Measurements from ENCODE around the gene SCGB3A1. TPM values are rescaled to one million over a fixed set of nuclear protein-coding genes. Genes with fewer than 3 reads are reported as not detected.

SCGB3A1 gene
- total RNA-seq, 1 donor from 2014 or later: not detected

DNA sequence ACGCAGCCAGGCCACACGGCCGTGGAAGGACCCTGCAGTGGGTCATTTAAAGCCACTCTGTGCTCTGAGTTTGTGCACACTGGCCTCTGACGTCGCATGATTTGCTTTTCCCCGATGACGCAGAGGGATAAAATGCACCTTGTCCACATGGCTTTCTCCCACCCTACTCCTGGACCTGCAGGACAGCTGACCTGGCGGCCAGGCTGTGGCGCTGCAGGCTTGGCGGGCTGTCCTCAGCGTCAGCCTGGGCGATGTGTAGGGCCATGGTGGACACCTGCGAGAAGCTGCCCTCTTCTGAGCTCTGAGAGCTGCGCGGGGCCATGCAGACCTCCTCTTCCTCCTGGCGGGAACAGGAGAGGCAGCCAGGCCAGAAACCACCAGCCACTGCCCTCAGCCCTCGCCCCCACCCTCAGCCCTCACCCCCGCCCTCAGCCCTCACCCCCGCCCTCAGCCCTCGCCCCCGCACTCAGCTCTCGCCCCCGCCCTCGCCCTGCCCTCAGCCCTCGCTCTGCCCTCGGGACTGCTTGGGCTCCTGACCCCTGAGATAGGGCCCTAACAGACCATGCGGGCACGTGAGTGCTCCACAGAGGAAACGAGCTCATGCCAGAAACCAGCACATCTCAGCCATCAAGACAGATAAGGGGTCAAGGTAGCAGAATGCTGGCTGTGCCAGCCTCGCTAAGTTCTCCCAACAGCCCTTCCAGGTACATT lies 20.0 kb upstream of the SCGB3A1 start:
- no peak for DNase-seq (ENCODE audit: low spot score, unreplicated experiment)
- H3K27ac Mint-ChIP-seq: no peak overlapping the region

DNA sequence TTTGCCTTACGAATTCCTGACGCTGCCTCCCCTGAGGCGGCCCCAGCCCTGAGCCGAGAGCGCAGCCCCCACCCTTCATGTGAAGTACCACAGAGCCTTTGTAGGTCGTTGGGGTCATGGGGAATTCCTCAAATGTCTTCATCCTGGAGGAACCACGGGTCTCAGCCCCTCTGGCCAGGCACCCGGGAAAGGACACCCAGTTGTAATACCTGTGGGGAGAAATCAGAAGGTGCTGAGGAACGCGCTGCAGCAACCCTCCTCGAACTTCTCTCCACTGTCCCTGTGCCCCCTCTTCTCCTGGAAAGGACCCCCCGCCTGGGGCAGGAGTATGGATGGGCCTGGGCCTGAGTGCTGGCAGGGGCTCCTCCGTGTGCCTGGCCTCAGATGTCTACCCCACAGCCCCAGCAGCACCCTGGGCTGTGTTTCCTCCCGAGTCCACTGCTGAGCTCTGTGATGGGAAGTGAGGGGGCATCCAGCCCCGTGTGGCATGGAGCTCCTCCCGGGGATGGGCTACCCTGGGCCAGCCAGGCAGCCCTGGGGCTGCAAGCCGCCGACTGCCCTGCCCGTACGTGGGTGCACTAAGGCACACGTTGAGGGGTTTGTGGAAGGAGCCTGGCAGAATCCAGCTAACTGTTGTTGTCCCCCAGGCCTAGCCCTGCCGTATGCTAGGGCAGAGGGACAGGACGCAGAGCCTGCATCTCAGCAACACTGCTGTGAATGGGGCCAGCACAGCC lies 18.7 kb upstream of the SCGB3A1 start:
- no peak overlapping the region for H3K27ac Mint-ChIP-seq

More for the DNA sequence above, 20.0 kb upstream of the SCGB3A1 start:
- peaks cover 5% of the 10 kb centered on the region for H3K4me1 Mint-ChIP-seq (ENCODE audit: low read depth)
- peaks cover 10% of the 10 kb centered on the region for H3K27me3 Mint-ChIP-seq
- H3K4me3 Mint-ChIP-seq (ENCODE audit: low read depth): no peak overlapping the region
- TF ChIP-seq, protein P1, sequence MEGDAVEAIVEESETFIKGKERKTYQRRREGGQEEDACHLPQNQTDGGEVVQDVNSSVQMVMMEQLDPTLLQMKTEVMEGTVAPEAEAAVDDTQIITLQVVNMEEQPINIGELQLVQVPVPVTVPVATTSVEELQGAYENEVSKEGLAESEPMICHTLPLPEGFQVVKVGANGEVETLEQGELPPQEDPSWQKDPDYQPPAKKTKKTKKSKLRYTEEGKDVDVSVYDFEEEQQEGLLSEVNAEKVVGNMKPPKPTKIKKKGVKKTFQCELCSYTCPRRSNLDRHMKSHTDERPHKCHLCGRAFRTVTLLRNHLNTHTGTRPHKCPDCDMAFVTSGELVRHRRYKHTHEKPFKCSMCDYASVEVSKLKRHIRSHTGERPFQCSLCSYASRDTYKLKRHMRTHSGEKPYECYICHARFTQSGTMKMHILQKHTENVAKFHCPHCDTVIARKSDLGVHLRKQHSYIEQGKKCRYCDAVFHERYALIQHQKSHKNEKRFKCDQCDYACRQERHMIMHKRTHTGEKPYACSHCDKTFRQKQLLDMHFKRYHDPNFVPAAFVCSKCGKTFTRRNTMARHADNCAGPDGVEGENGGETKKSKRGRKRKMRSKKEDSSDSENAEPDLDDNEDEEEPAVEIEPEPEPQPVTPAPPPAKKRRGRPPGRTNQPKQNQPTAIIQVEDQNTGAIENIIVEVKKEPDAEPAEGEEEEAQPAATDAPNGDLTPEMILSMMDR (IDR thresholded peaks at IDR 0.05; ENCODE audit: unreplicated experiment): no peak
- H3K36me3 Mint-ChIP-seq (ENCODE audit: insufficient read depth): no peaks in the 10 kb centered on the region
- no peaks in the 10 kb centered on the region for H3K9me3 Mint-ChIP-seq (ENCODE audit: low read depth)

DNA sequence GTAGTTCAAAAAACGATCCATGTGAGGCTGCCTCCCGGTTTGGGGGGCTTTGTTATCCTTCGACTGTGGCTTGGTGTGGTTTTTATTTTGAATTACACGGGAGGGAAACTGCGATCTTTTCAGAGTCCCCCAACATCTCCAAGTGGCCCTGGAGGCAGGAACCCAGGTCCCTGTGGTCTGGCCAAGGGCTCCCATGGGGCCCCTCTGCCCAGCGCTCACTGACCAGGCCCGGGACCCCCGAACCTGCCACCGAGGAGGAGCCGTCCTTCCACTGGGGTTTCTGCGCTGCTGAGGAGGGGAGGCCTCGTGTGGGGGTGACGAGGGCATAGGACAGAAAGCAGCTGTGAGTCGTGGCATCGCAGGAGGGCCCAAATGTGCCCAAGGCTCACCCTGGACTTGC lies 18.1 kb upstream of the SCGB3A1 start:
- TF ChIP-seq, protein P1 (IDR thresholded peaks at IDR 0.05; ENCODE audit: unreplicated experiment): no peak
- H3K27ac Mint-ChIP-seq: no peak overlapping the region
- peaks cover 16% of the 10 kb centered on the region for H3K27me3 Mint-ChIP-seq
- no peak overlapping the region for H3K4me3 Mint-ChIP-seq (ENCODE audit: low read depth)
- H3K4me1 Mint-ChIP-seq (ENCODE audit: low read depth): peaks cover 5% of the 10 kb centered on the region
- no peaks in the 10 kb centered on the region for H3K9me3 Mint-ChIP-seq (ENCODE audit: low read depth)
- no peaks in the 10 kb centered on the region for H3K36me3 Mint-ChIP-seq (ENCODE audit: insufficient read depth)
- no peak for DNase-seq (ENCODE audit: low spot score, unreplicated experiment)

More for the DNA sequence above, 18.7 kb upstream of the SCGB3A1 start:
- no peak for DNase-seq (ENCODE audit: low spot score, unreplicated experiment)
- Mint-ChIP-seq H3K4me3 (ENCODE audit: low read depth) (no peak overlapping the region), H3K27me3 (peaks cover 16% of the 10 kb centered on the region), H3K36me3 (ENCODE audit: insufficient read depth) (no peaks in the 10 kb centered on the region), H3K4me1 (ENCODE audit: low read depth) (peaks cover 5% of the 10 kb centered on the region), H3K9me3 (ENCODE audit: low read depth) (no peaks in the 10 kb centered on the region)
- TF ChIP-seq, protein P1 (IDR thresholded peaks at IDR 0.05; ENCODE audit: unreplicated experiment): no peak

DNA sequence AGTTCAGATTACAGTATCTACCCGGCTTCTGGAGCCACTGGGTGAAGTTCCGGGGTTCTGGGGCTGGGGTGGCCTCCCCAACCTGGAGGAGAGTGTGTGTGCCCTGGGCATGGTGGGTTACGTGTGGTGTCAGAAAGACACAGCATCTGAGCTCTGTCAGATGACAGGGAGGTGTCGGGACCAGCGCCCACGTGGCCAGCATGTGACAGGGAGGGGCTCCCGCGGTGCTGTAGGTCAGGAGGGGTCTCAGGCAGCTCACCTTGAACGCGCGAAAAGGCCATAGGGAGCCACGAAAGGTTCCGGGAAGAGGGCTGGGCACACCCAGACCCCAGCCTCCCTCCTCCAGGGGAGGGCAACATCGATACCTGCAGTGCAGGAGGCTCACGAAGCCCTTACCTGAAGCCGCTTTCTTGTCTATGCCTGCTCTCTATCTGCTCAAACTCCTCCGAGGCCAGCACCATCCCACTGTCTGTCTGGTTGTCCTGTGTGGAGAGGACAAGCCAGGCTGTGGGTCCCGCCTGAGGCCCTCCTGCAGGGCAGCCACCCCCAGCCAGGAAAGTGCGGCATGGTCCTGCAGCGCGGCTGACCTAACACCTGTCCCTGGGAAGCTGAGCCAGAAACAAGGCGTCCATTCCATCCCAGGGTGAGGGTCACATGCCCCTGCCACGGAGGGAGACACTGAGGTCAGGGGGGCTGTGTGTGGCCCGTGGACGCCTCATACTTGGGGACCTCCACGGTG lies 17.4 kb upstream of the SCGB3A1 start:
- peaks cover 5% of the 10 kb centered on the region for H3K4me1 Mint-ChIP-seq (ENCODE audit: low read depth)
- no peak for DNase-seq (ENCODE audit: low spot score, unreplicated experiment)
- H3K4me3 Mint-ChIP-seq (ENCODE audit: low read depth): no peak overlapping the region
- no peaks in the 10 kb centered on the region for H3K9me3 Mint-ChIP-seq (ENCODE audit: low read depth)
- no peak overlapping the region for H3K27ac Mint-ChIP-seq
- H3K36me3 Mint-ChIP-seq (ENCODE audit: insufficient read depth): no peaks in the 10 kb centered on the region
- TF ChIP-seq, protein P1 (IDR thresholded peaks at IDR 0.05; ENCODE audit: unreplicated experiment): no peak
- H3K27me3 Mint-ChIP-seq: peaks cover 18% of the 10 kb centered on the region
